Activated T-helper 1 cell treated with Interleukin-2 at 50 U/mL for 16 hours (primary cell): ENCODE data around the gene CWC15.
"Not testable (repeated sequence)": the region's sequence is repeated elsewhere in the genome, so short reads cannot be mapped to it uniquely, and the experiment has no call there.

ENCODE experiments used
- DNase-seq: peaks from one replicate; pipeline ENCODE4 v3.0.0-alpha.2; 2020; ENCODE audit warnings: low read depth

Gene CWC15

DNA sequence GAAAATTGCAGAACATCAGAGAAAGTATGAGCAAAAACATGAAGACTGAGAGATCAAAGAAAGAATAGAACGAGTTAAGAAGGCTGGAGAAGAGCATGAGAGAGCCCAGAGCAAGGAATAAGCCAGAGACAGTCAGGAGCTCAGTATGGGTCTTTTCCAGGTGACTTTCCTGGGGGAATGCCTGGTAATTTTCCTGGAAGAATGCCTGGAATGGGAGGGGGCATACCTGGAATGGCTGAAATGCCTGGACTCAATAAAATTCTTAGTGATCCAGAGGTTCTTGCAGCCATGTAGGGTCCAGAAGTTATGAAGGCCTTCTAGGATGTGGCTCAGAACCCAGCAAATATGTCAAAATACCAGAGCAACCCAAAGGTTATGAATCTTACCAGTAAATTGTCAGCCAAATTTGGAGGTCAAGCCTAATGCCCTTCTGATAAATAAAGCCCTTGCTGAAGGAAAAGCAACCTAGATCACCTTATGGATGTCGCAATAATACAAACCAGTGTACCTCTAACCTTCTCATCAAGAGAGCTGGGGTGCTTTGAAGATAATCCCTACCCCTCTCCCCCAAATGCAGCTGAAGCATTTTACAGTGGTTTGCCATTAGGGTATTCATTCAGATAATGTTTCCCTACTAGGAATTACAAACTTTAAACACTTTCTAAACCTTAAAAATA, 59.5 kb downstream of the CWC15 start:
- DNase-seq, result not testable (repeated sequence)

DNA sequence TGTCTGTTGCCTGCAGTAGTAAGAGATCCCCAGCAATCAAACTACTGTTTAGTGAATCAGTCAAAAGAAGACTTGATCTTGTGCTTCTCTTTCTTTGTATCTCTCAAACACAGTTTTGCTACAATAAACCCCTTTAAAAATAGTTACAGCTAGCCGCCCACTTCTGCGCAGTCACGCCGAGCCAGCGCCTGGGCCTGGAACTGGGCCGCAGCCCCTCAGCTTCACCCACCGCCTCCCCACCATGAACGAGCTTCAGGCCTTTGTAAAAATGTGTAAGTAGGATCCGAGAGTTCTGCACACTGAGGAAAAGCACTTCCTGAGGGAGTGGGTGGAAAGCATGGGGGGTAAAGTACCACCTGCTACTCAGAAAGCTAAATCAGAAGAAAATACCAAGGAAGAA, 60.5 kb downstream of the CWC15 start:
- DNase-seq, result no peak
